Calu3 (cell line): ENCODE measurements around the gene DNAJB8. TPM values are rescaled to one million over a fixed set of nuclear protein-coding genes. Genes with fewer than 3 reads are reported as not detected.

ENCODE experiments used
- BruUV-seq: library from RNA; stranded (reverse); fragments of 400-500 nt; replicated peaks from 2 replicates; lab custom pipeline; 2021; lab: Mats Ljungman, UMichigan
- CTCF ChIA-PET: fragments of 300-600 bp; sonication (Branson Sonifier 250); formaldehyde crosslinking; loops from one replicate; lab custom pipeline; 2022; ENCODE audit warnings: antibody characterized with exemption; lab: Charles Lee
- DNase-seq: peaks from one replicate; pipeline ENCODE4 v3.0.0; 2022
- H3K27ac Mint-ChIP-seq: one replicate; pipeline ENCODE4 v1.8.0; 2022; ENCODE audit warnings: mixed read lengths; ENCODE audit not compliant: unreplicated experiment
- H3K27me3 Mint-ChIP-seq: one replicate; pipeline ENCODE4 v1.8.0; 2022; ENCODE audit warnings: mixed read lengths; ENCODE audit not compliant: unreplicated experiment
- H3K36me3 Mint-ChIP-seq: one replicate; pipeline ENCODE4 v1.8.0; 2022; ENCODE audit warnings: mild to moderate bottlenecking, moderate library complexity, mixed read lengths; ENCODE audit not compliant: insufficient read depth, unreplicated experiment
- H3K4me1 Mint-ChIP-seq: one replicate; pipeline ENCODE4 v1.8.0; 2022; ENCODE audit warnings: mild to moderate bottlenecking, low read depth, mixed read lengths; ENCODE audit not compliant: unreplicated experiment
- H3K4me3 Mint-ChIP-seq: one replicate; pipeline ENCODE4 v1.8.0; 2022; ENCODE audit warnings: mild to moderate bottlenecking, low read depth, moderate library complexity, mixed read lengths; ENCODE audit not compliant: unreplicated experiment
- H3K9me3 Mint-ChIP-seq: one replicate; pipeline ENCODE4 v1.8.0; 2022; ENCODE audit warnings: low read depth, mixed read lengths; ENCODE audit not compliant: unreplicated experiment
- intact Hi-C: fragments of 100-400 bp; cut with micrococcal nuclease; formaldehyde crosslinking; loops from one replicate; pipeline ENCODE4 v1.10.0; 2022; ENCODE audit not compliant: unreplicated experiment
- total RNA-seq: library from RNA; stranded (reverse); gene quantifications from 2 replicates; pipeline ENCODE4 v1.2.3, GENCODE V29; 2022
- TF ChIP-seq, protein P1 (sequence below): fragments of 200-600 bp; IDR thresholded peaks from one replicate; pipeline ENCODE4 v1.8.0; 2022; ENCODE audit warnings: antibody characterized with exemption; ENCODE audit not compliant: unreplicated experiment

DNAJB8 gene
- total RNA-seq, 1 experiment from 2014 or later, result not detected

- Mint-ChIP-seq H3K9me3 (no peaks in the 10 kb centered on the region), H3K4me1 (peaks cover 8% of the 10 kb centered on the region), H3K27me3 (no peaks in the 10 kb centered on the region), H3K4me3 (no peak overlapping the region), H3K36me3 (peaks cover 34% of the 10 kb centered on the region), H3K27ac (no peak overlapping the region)
- BruUV-seq, result no TSS peak
- TF ChIP-seq, protein P1, sequence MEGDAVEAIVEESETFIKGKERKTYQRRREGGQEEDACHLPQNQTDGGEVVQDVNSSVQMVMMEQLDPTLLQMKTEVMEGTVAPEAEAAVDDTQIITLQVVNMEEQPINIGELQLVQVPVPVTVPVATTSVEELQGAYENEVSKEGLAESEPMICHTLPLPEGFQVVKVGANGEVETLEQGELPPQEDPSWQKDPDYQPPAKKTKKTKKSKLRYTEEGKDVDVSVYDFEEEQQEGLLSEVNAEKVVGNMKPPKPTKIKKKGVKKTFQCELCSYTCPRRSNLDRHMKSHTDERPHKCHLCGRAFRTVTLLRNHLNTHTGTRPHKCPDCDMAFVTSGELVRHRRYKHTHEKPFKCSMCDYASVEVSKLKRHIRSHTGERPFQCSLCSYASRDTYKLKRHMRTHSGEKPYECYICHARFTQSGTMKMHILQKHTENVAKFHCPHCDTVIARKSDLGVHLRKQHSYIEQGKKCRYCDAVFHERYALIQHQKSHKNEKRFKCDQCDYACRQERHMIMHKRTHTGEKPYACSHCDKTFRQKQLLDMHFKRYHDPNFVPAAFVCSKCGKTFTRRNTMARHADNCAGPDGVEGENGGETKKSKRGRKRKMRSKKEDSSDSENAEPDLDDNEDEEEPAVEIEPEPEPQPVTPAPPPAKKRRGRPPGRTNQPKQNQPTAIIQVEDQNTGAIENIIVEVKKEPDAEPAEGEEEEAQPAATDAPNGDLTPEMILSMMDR, result no peak
- intact Hi-C loops, result no loop called here
- no peak for DNase-seq
- CTCF ChIA-PET, result interaction anchor here (0.6 kb wide), 1 partner anchor 843 kb away, joined by 3 read pairs; no protein-coding TSS in a partner anchor
Measured at GRCh38 chr3:128493570-128494366, 27.1 kb upstream of the DNAJB8 start.

GRCh38 chr3:128492671-128493569, 26.2 kb upstream of the DNAJB8 start, which contains the start of gene GATA2:
Gene GATA2 (minus strand): TSS chr3:128493201. CDS start chr3:128487031, 6,170 bp downstream.
- H3K27ac Mint-ChIP-seq, result no peak within 1 kb of the TSS
- peaks cover 36% of the 10 kb centered on the region for H3K36me3 Mint-ChIP-seq
- CTCF ChIA-PET, result no interaction called here
- TF ChIP-seq, protein P1, result no peak
- H3K4me3 Mint-ChIP-seq, result no peak within 1 kb of the TSS
- peaks cover 8% of the 10 kb centered on the region for H3K4me1 Mint-ChIP-seq
- DNase-seq, result no peak
- H3K27me3 Mint-ChIP-seq, result no peaks in the 10 kb centered on the region
- intact Hi-C loops, result no loop called here
- no TSS peak for BruUV-seq
- no peaks in the 10 kb centered on the region for H3K9me3 Mint-ChIP-seq

DNA sequence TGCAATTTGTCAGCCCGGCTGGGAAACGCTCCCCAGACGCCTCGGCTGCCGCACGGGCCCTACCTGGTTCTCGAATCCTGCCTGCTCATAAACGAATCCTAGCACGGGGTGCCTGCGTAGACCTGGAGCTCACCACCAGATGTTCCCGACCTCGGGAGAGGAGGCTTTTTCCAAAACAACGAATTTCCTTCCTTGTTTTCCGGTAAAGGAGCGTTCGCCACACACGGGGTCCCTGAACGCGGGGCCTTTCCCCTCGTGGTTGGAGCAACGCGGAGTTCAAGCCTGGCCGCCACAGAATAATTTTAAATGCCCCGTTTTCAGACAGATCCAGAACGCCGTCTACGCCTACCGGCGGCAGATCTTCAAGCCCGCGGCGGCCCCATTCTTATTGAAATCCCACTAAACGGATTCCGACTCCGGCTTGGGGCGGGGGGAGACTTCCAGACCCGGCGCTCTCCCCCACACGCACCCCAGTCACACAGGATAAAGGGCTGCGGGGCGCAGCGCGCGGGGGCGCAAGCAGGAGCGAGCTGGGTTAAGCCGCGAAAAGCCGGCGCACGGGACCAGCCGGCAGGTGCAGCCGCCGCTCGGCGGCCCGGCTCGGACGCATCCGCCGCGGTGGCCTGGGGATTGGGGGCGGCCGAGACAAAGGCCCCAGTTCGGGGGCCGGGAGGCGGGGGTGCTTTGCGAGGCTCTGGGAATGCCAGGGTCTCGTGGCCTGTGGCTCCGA, 25.4 kb upstream of the DNAJB8 start:
- no peaks in the 10 kb centered on the region for H3K9me3 Mint-ChIP-seq
- CTCF ChIA-PET, result interaction anchor here (0.8 kb wide), 1 partner anchor 65 kb away, joined by 3 read pairs; no protein-coding TSS in a partner anchor
- BruUV-seq, result no TSS peak
- intact Hi-C loops, result loop anchor here (2.0 kb wide), 1 partner anchor 57 kb away; no protein-coding TSS in a partner anchor
- no peak for DNase-seq
- peaks cover 37% of the 10 kb centered on the region for H3K36me3 Mint-ChIP-seq
- peaks cover 3% of the 10 kb centered on the region for H3K27me3 Mint-ChIP-seq
- H3K4me1 Mint-ChIP-seq, result peaks cover 8% of the 10 kb centered on the region
- TF ChIP-seq, protein P1, result no peak
- no peak overlapping the region for H3K27ac Mint-ChIP-seq
- H3K4me3 Mint-ChIP-seq, result no peak overlapping the region

DNA sequence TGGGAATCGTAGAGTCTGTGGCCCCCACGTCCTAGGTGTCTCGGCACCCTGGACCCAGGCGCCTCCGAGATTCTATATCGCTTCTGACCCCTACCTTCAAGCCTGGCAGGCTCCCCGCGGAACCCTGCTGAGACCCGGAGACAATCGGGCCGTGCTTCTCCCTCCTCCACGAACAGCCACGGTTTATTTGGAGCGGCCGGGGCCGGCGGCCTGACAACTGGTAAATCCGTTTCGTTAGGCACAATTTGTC, 24.9 kb upstream of the DNAJB8 start:
- DNase-seq, result no peak
- CTCF ChIA-PET, result interaction anchor here (0.7 to 1.0 kb wide), 3 partner anchors 10 to 65 kb away, joined by 3 read pairs; no protein-coding TSS in a partner anchor
- H3K4me1 Mint-ChIP-seq, result peaks cover 8% of the 10 kb centered on the region
- intact Hi-C loops, result loop anchor here (2.0 kb wide), 1 partner anchor 57 kb away; no protein-coding TSS in a partner anchor
- H3K27me3 Mint-ChIP-seq, result peaks cover 8% of the 10 kb centered on the region
- no peaks in the 10 kb centered on the region for H3K9me3 Mint-ChIP-seq
- no peak overlapping the region for H3K27ac Mint-ChIP-seq
- BruUV-seq, result no TSS peak
- TF ChIP-seq, protein P1, result no peak
- H3K4me3 Mint-ChIP-seq, result no peak overlapping the region
- H3K36me3 Mint-ChIP-seq, result peaks cover 37% of the 10 kb centered on the region
